Measurements from ENCODE around the gene CDC37L1. TPM values are rescaled to one million over a fixed set of nuclear protein-coding genes. Genes with fewer than 3 reads are reported as not detected.

Gene CDC37L1
- total RNA-seq, 4 donors from 2014 or later = 15.5 to 32.5 (median 25.8) TPM

GRCh38 chr9:4721736-4722135 is 42.4 kb downstream of the CDC37L1 start:
- H3K4me3 ChIP-seq (ENCODE audit: low read depth, poor library complexity, severe bottlenecking) = no peak overlapping the region
- intact Hi-C loops (cut with DNase I; ENCODE audit: low total_unique reads) = no loop called here
- DNase-seq (ENCODE audit: low spot score in 2 of 2) = no peak
- 97 to 98% methylated on average over 4 of the region's 4 CpGs for WGBS, 2 donors
- no peak for TF ChIP-seq POLR2A (IDR thresholded peaks at IDR 0.05)
- TF ChIP-seq, protein P1, sequence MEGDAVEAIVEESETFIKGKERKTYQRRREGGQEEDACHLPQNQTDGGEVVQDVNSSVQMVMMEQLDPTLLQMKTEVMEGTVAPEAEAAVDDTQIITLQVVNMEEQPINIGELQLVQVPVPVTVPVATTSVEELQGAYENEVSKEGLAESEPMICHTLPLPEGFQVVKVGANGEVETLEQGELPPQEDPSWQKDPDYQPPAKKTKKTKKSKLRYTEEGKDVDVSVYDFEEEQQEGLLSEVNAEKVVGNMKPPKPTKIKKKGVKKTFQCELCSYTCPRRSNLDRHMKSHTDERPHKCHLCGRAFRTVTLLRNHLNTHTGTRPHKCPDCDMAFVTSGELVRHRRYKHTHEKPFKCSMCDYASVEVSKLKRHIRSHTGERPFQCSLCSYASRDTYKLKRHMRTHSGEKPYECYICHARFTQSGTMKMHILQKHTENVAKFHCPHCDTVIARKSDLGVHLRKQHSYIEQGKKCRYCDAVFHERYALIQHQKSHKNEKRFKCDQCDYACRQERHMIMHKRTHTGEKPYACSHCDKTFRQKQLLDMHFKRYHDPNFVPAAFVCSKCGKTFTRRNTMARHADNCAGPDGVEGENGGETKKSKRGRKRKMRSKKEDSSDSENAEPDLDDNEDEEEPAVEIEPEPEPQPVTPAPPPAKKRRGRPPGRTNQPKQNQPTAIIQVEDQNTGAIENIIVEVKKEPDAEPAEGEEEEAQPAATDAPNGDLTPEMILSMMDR (IDR thresholded peaks at IDR 0.05) = no peak

DNA sequence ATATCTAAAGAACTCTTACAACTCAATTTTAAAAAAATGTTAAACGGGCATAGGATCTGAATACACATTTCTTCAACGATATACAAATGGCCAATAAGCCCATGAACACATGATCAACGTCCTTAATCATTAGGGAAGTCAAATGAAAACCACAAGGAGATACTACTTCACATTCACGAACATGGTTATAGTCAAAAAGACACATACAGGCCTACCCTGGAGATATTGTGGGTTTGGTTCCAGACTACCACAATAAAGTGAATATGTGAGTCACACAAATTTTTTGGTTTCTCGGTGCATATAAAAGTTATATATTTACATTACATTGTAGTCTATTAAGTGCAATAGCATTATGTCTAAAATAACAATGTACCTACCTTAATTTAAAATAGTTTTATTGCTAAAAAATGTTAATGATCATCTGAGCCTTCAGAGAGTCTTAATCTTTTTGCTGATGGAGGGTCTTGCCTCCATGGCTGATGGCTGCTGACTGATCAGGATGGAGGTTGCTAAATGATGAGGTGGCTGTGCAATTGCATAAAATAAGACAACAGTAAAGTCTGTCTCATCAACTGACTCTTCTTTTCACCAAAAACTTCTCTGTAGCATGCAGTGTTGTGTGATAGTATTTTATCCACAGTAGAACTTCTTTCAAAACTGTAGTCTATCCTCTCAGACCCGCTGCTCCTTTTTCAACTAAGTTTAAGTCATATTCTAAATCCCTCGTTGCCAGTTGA is 46.5 kb downstream of the CDC37L1 start:
- WGBS, 2 donors = 81% methylated on average over 7 of the region's 7 CpGs
- intact Hi-C loops (cut with DNase I; ENCODE audit: low total_unique reads) = no loop called here
- DNase-seq (ENCODE audit: low spot score in 2 of 2) = no peak
- H3K4me3 ChIP-seq (ENCODE audit: low read depth, poor library complexity, severe bottlenecking) = no peak overlapping the region
- no peak for TF ChIP-seq POLR2A (IDR thresholded peaks at IDR 0.05)
- TF ChIP-seq, protein P1 (IDR thresholded peaks at IDR 0.05) = no peak

DNA sequence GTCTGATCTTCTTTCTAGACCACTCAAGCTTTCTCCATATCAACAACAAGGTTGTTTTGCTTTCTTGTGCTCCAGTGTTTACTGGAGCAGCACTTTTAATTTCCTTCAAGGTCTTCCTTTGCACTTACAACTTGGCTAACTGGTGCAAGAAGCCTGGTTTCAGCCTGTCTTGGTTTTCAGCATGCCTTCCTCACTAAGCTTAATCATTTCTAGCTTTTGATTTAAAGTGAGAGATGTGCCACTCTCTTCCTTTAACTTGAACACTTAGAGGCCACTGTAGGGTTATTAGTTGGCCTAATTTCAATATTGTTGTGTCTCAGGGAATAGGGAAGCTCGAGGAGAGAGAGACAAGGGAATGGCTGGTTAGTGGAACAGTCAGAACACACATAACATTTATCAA is 48.2 kb downstream of the CDC37L1 start:
- intact Hi-C loops (cut with DNase I; ENCODE audit: low total_unique reads) = no loop called here
- 55% methylated on average over 1 of the region's 1 CpG for WGBS, 2 donors
- TF ChIP-seq POLR2A (IDR thresholded peaks at IDR 0.05) = no peak
- TF ChIP-seq, protein P1 (IDR thresholded peaks at IDR 0.05) = no peak
- no peak for DNase-seq (ENCODE audit: low spot score in 2 of 2)
- H3K4me3 ChIP-seq (ENCODE audit: low read depth, poor library complexity, severe bottlenecking) = no peak overlapping the region

DNA sequence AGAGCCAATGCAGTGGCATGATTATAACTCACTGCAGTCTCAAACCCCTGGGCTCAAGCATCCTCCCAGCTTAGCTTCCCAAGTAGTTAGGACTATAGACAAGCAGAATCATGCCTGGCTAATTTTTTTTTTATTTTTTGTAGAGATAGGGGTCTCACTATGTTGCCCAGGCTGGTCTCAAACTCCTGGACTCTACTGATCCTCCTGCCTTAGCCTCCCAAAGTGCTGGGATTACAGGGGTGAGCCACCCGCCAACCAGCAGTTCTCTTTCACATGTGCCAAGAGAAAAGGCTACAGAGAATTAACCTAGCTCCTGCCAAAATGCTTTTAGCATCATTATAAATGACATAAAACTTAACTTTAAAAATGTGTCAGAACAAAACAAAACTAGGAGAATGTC is 53.5 kb downstream of the CDC37L1 start:
- no peak for TF ChIP-seq POLR2A (IDR thresholded peaks at IDR 0.05)
- TF ChIP-seq, protein P1 (IDR thresholded peaks at IDR 0.05) = no peak
- 89 to 91% methylated on average over 1 of the region's 1 CpG for WGBS, 2 donors
- H3K4me3 ChIP-seq (ENCODE audit: low read depth, poor library complexity, severe bottlenecking) = no peak overlapping the region
- intact Hi-C loops (cut with DNase I; ENCODE audit: low total_unique reads) = loop anchor here (10.0 kb wide), 1 partner anchor 48 kb away; no protein-coding TSS in a partner anchor
- no peak for DNase-seq (ENCODE audit: low spot score in 2 of 2)

- DNase-seq (ENCODE audit: low spot score in 2 of 2) = no peak
- TF ChIP-seq, protein P1 (IDR thresholded peaks at IDR 0.05) = no peak
- no peak for TF ChIP-seq POLR2A (IDR thresholded peaks at IDR 0.05)
- intact Hi-C loops (cut with DNase I; ENCODE audit: low total_unique reads) = loop anchor here (10.0 kb wide), 1 partner anchor 49 kb away; no protein-coding TSS in a partner anchor
- no peak overlapping the region for H3K4me3 ChIP-seq (ENCODE audit: low read depth, poor library complexity, severe bottlenecking)
- WGBS, 2 donors = 93 to 98% methylated on average over 2 of the region's 2 CpGs
Measured at GRCh38 chr9:4734150-4734549, 54.8 kb downstream of the CDC37L1 start.
